Panc1 (cell line): ENCODE results near the gene MTLN.

Experiments
- TF ChIP-seq, protein P1 (sequence below), 2 experiments: IDR thresholded peaks; 2 replicates each; pipeline ENCODE4 v1.6.1; 2011 to 2012; ENCODE audit warnings: low read depth in 2 of 2, control low read depth in 1 of 2, low read length in 1 of 2, mild to moderate bottlenecking in 1 of 2, moderate library complexity in 1 of 2; ENCODE audit not compliant: insufficient read depth in 1 of 2
- TF ChIP-seq, protein P2 (sequence below): fragments of 450-650 bp; IDR thresholded peaks from 2 replicates; pipeline ENCODE4 v1.5.1; 2017; ENCODE audit warnings: mild to moderate bottlenecking

DNA sequence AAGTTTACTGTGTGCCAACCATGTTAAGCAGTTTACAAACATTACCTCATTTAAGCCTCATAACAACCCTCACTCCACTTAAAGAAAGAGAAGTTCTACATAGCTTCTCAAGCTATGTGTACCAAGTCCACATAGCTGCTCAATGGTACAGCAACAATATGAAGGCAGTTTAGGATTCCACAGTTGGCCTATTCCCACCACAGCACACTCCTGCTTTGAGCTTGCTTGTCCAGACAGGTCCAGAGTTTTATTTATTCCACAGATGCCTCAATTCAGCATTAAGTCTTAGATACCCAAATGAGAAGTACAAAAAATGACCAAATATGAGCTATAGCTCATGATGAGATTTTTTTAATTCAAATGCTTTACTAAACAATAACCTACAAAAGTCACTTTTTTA is 32.3 kb downstream of the MTLN start:
- TF ChIP-seq, protein P1, sequence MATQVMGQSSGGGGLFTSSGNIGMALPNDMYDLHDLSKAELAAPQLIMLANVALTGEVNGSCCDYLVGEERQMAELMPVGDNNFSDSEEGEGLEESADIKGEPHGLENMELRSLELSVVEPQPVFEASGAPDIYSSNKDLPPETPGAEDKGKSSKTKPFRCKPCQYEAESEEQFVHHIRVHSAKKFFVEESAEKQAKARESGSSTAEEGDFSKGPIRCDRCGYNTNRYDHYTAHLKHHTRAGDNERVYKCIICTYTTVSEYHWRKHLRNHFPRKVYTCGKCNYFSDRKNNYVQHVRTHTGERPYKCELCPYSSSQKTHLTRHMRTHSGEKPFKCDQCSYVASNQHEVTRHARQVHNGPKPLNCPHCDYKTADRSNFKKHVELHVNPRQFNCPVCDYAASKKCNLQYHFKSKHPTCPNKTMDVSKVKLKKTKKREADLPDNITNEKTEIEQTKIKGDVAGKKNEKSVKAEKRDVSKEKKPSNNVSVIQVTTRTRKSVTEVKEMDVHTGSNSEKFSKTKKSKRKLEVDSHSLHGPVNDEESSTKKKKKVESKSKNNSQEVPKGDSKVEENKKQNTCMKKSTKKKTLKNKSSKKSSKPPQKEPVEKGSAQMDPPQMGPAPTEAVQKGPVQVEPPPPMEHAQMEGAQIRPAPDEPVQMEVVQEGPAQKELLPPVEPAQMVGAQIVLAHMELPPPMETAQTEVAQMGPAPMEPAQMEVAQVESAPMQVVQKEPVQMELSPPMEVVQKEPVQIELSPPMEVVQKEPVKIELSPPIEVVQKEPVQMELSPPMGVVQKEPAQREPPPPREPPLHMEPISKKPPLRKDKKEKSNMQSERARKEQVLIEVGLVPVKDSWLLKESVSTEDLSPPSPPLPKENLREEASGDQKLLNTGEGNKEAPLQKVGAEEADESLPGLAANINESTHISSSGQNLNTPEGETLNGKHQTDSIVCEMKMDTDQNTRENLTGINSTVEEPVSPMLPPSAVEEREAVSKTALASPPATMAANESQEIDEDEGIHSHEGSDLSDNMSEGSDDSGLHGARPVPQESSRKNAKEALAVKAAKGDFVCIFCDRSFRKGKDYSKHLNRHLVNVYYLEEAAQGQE (IDR thresholded peaks at IDR 0.05; ENCODE audit: insufficient read depth in 1 of 2, low read depth in 2 of 2, low read length in 1 of 2) = no peak
- TF ChIP-seq, protein P2, sequence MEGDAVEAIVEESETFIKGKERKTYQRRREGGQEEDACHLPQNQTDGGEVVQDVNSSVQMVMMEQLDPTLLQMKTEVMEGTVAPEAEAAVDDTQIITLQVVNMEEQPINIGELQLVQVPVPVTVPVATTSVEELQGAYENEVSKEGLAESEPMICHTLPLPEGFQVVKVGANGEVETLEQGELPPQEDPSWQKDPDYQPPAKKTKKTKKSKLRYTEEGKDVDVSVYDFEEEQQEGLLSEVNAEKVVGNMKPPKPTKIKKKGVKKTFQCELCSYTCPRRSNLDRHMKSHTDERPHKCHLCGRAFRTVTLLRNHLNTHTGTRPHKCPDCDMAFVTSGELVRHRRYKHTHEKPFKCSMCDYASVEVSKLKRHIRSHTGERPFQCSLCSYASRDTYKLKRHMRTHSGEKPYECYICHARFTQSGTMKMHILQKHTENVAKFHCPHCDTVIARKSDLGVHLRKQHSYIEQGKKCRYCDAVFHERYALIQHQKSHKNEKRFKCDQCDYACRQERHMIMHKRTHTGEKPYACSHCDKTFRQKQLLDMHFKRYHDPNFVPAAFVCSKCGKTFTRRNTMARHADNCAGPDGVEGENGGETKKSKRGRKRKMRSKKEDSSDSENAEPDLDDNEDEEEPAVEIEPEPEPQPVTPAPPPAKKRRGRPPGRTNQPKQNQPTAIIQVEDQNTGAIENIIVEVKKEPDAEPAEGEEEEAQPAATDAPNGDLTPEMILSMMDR = no peak
